GM19043 (cell line): ENCODE measurements around the gene CLOCK.
A peak's percentile ranks its signal among the peaks of the same experiment; 100 is the strongest.

Source experiments
- ATAC-seq: cut with Tn5 transposase; IDR thresholded peaks from one replicate; pipeline ENCODE4 v1.9.1; 2021; ENCODE audit warnings: low read depth; ENCODE audit not compliant: unreplicated experiment

The CLOCK gene

GRCh38 chr4:55393461-55394320, 153.0 kb downstream of the CLOCK start:
- ATAC-seq, result no peak

GRCh38 chr4:55386840-55387239, 159.9 kb downstream of the CLOCK start:
- no peak for ATAC-seq

- peak; percentile 63 for ATAC-seq
Observed at GRCh38 chr4:55386073-55386472, 160.6 kb downstream of the CLOCK start.

- no peak for ATAC-seq
Observed at GRCh38 chr4:55385201-55385649, 161.5 kb downstream of the CLOCK start.

- ATAC-seq, result no peak
Observed at GRCh38 chr4:55382488-55383003, 164.2 kb downstream of the CLOCK start.

- no peak for ATAC-seq
Observed at GRCh38 chr4:55381502-55381901, 165.2 kb downstream of the CLOCK start.

GRCh38 chr4:55380576-55380975, 166.1 kb downstream of the CLOCK start:
- no peak for ATAC-seq

- no peak for ATAC-seq
Observed at GRCh38 chr4:55378617-55379467, 167.9 kb downstream of the CLOCK start.
